ENCODE measurements around the gene FGF1.

FGF1 gene

DNA sequence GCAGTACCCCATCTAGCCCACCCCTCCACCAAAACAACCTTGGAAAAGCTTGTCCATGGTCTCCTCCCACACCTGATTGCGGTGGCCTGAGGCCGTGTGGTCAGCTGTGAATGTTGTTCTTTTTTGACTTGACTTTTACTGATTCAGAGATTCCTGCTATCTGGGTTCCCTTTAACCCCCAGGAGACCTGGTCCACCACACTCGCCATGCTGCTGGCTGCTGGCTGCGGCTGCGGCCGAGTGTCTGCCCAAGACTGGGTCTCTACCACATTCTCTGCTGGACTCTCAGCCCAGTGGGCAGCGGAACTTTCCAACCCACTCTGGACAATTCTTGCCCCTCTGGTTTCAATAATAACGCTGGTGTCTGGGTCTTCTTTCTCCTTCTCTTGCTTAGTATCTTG lies 28.4 kb downstream of the FGF1 start:
- no peaks in the 10 kb centered on the region for H3K9me2 ChIP-seq (ENCODE audit: low read depth, low read length)
- H3K4me1 ChIP-seq (ENCODE audit: insufficient read depth, low read length, severe bottlenecking) = no peaks in the 10 kb centered on the region
- no peaks in the 10 kb centered on the region for H4K20me1 ChIP-seq (ENCODE audit: insufficient read depth, low read length)
- H3F3A ChIP-seq (ENCODE audit: insufficient read depth, low read length) = no peaks in the 10 kb centered on the region
- H3K27me3 ChIP-seq (ENCODE audit: insufficient read depth, low read length) = peaks cover 4% of the 10 kb centered on the region; the same call in 1 of the 2 replicates
- no peak overlapping the region for H3K4me2 ChIP-seq (ENCODE audit: low read length)
- no peak overlapping the region for H3K9ac ChIP-seq (ENCODE audit: low read length)
- TF ChIP-seq, protein P1, sequence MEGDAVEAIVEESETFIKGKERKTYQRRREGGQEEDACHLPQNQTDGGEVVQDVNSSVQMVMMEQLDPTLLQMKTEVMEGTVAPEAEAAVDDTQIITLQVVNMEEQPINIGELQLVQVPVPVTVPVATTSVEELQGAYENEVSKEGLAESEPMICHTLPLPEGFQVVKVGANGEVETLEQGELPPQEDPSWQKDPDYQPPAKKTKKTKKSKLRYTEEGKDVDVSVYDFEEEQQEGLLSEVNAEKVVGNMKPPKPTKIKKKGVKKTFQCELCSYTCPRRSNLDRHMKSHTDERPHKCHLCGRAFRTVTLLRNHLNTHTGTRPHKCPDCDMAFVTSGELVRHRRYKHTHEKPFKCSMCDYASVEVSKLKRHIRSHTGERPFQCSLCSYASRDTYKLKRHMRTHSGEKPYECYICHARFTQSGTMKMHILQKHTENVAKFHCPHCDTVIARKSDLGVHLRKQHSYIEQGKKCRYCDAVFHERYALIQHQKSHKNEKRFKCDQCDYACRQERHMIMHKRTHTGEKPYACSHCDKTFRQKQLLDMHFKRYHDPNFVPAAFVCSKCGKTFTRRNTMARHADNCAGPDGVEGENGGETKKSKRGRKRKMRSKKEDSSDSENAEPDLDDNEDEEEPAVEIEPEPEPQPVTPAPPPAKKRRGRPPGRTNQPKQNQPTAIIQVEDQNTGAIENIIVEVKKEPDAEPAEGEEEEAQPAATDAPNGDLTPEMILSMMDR (IDR thresholded peaks at IDR 0.05; ENCODE audit: low read length) = no peak
- TF ChIP-seq EZH2 (IDR thresholded peaks at IDR 0.05; ENCODE audit: borderline replicate concordance, low read length) = no peak
- H2AFZ ChIP-seq (ENCODE audit: low read length) = no peak overlapping the region
- no peak overlapping the region for H3K27ac ChIP-seq (ENCODE audit: low read depth, low read length, poor library complexity, severe bottlenecking)
- no peaks in the 10 kb centered on the region for H3K9me3 ChIP-seq (ENCODE audit: low read length)
- no peaks in the 10 kb centered on the region for H3K79me2 ChIP-seq (ENCODE audit: insufficient read depth, low read length)
- H3K36me3 ChIP-seq (ENCODE audit: insufficient read depth, low read length) = no peaks in the 10 kb centered on the region
- H3K4me3 ChIP-seq (ENCODE audit: low read depth, low read length, poor library complexity, severe bottlenecking) = no peak overlapping the region

- Histone ChIP-seq H3K36me3 (ENCODE audit: insufficient read depth, low read length) (no peaks in the 10 kb centered on the region), H3K4me1 (ENCODE audit: insufficient read depth, low read length, severe bottlenecking) (no peaks in the 10 kb centered on the region), H3K9me3 (ENCODE audit: low read length) (no peaks in the 10 kb centered on the region), H3K9me2 (ENCODE audit: low read depth, low read length) (no peaks in the 10 kb centered on the region), H2AFZ (ENCODE audit: low read length) (no peak overlapping the region), H3F3A (ENCODE audit: insufficient read depth, low read length) (no peaks in the 10 kb centered on the region), H3K79me2 (ENCODE audit: insufficient read depth, low read length) (no peaks in the 10 kb centered on the region), H3K27me3 (ENCODE audit: insufficient read depth, low read length) (no peaks in the 10 kb centered on the region), H3K4me3 (ENCODE audit: low read depth, low read length, poor library complexity, severe bottlenecking) (no peak overlapping the region), H3K9ac (ENCODE audit: low read length) (no peak overlapping the region), H4K20me1 (ENCODE audit: insufficient read depth, low read length) (no peaks in the 10 kb centered on the region), H3K27ac (ENCODE audit: low read depth, low read length, poor library complexity, severe bottlenecking) (no peak overlapping the region), H3K4me2 (ENCODE audit: low read length) (no peak overlapping the region)
- TF ChIP-seq, protein P1 (IDR thresholded peaks at IDR 0.05; ENCODE audit: low read length) = peak; percentile 95
- TF ChIP-seq EZH2 (IDR thresholded peaks at IDR 0.05; ENCODE audit: borderline replicate concordance, low read length) = no peak
Measured at GRCh38 chr5:142655339-142656267, 30.3 kb downstream of the FGF1 start.

- Histone ChIP-seq H3K4me2 (ENCODE audit: low read length) (no peak overlapping the region), H3K36me3 (ENCODE audit: insufficient read depth, low read length) (no peaks in the 10 kb centered on the region), H2AFZ (ENCODE audit: low read length) (no peak overlapping the region), H3K9me2 (ENCODE audit: low read depth, low read length) (no peaks in the 10 kb centered on the region), H3K4me3 (ENCODE audit: low read depth, low read length, poor library complexity, severe bottlenecking) (no peak overlapping the region), H3K27me3 (ENCODE audit: insufficient read depth, low read length) (no peaks in the 10 kb centered on the region), H3K9me3 (ENCODE audit: low read length) (no peaks in the 10 kb centered on the region), H3K4me1 (ENCODE audit: insufficient read depth, low read length, severe bottlenecking) (no peaks in the 10 kb centered on the region), H3F3A (ENCODE audit: insufficient read depth, low read length) (no peaks in the 10 kb centered on the region), H4K20me1 (ENCODE audit: insufficient read depth, low read length) (no peaks in the 10 kb centered on the region), H3K79me2 (ENCODE audit: insufficient read depth, low read length) (no peaks in the 10 kb centered on the region), H3K9ac (ENCODE audit: low read length) (no peak overlapping the region), H3K27ac (ENCODE audit: low read depth, low read length, poor library complexity, severe bottlenecking) (no peak overlapping the region)
- no peak for TF ChIP-seq EZH2 (IDR thresholded peaks at IDR 0.05; ENCODE audit: borderline replicate concordance, low read length)
- TF ChIP-seq, protein P1 (IDR thresholded peaks at IDR 0.05; ENCODE audit: low read length) = no peak
Measured at GRCh38 chr5:142654578-142655058, 31.3 kb downstream of the FGF1 start.
